ENCODE data around the gene LRBA.

DNA sequence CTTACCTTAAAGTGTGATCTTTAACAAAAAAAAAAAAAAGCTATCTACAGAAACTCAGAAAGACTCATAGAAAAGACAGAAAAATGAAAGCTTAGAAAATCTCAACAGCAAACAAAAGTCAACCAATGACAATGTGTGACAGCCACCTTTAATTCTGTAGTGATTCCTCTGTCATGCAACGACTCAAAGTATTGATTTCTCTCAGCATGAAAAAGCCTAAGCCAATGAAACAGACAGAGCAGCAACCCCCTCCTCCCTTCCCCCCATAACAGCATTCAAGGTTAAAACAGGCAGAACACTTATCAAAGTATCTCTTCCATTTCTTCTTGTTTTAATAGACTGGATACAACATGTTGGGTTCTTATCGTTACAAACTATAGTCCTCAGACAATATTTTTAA lies 320.6 kb downstream of the LRBA start:
- TF ChIP-seq, protein P1, sequence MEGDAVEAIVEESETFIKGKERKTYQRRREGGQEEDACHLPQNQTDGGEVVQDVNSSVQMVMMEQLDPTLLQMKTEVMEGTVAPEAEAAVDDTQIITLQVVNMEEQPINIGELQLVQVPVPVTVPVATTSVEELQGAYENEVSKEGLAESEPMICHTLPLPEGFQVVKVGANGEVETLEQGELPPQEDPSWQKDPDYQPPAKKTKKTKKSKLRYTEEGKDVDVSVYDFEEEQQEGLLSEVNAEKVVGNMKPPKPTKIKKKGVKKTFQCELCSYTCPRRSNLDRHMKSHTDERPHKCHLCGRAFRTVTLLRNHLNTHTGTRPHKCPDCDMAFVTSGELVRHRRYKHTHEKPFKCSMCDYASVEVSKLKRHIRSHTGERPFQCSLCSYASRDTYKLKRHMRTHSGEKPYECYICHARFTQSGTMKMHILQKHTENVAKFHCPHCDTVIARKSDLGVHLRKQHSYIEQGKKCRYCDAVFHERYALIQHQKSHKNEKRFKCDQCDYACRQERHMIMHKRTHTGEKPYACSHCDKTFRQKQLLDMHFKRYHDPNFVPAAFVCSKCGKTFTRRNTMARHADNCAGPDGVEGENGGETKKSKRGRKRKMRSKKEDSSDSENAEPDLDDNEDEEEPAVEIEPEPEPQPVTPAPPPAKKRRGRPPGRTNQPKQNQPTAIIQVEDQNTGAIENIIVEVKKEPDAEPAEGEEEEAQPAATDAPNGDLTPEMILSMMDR (IDR thresholded peaks at IDR 0.05) = no peak
- TF ChIP-seq POLR2A (IDR thresholded peaks at IDR 0.05) (no peak), POLR2AphosphoS5 (IDR thresholded peaks at IDR 0.05) (no peak), EP300 (IDR thresholded peaks at IDR 0.05) (no peak)

All from stomach (tissue), 4 donors.